Raji (cell line): ENCODE data around the gene HOXD1.

ENCODE experiments used
- POLR2A ChIP-seq: IDR thresholded peaks from 2 replicates; pipeline ENCODE4 v1.6.1; 2011; ENCODE audit warnings: low read depth, low read length, control low read depth; ENCODE audit not compliant: insufficient read depth

HOXD1 gene

DNA sequence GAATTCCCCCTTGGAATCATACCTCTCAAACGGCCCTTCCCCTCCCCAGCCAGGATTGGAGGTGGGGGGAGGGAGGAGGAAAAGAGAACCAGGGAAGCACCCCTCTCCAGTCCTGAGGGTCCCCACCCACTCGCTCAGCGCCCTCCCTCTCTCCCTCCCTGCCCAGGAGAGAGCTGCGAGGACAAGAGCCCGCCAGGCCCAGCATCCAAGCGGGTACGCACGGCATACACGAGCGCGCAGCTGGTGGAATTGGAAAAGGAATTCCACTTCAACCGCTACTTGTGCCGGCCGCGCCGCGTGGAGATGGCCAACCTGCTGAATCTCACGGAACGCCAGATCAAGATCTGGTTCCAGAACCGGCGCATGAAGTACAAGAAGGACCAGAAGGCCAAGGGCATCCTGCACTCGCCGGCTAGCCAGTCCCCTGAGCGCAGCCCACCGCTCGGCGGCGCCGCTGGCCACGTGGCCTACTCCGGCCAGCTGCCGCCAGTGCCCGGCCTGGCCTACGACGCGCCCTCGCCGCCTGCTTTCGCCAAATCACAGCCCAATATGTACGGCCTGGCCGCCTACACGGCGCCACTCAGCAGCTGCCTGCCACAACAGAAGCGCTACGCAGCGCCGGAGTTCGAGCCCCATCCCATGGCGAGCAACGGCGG is 17.0 kb upstream of the HOXD1 start:
- no peak for TF ChIP-seq POLR2A

DNA sequence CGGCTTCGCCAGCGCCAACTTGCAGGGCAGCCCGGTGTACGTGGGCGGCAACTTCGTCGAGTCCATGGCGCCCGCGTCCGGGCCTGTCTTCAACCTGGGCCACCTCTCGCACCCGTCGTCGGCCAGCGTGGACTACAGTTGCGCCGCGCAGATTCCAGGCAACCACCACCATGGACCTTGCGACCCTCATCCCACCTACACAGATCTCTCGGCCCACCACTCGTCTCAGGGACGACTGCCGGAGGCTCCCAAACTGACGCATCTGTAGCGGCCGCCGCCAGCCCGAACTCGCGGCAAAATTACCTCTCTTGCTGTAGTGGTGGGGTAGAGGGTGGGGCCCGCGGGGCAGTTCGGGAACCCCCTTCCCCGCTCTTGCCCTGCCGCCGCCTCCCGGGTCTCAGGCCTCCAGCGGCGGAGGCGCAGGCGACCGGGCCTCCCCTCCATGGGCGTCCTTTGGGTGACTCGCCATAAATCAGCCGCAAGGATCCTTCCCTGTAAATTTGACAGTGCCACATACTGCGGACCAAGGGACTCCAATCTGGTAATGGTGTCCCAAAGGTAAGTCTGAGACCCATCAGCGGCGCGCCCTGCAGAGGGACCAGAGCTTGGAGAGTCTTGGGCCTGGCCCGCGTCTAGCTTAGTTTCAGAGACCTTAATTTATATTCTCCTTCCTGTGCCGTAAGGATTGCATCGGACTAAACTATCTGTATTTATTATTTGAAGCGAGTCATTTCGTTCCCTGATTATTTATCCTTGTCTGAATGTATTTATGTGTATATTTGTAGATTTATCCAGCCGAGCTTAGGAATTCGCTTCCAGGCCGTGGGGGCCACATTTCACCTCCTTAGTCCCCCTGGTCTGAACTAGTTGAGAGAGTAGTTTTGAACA is 16.2 kb upstream of the HOXD1 start:
- TF ChIP-seq POLR2A: no peak

- TF ChIP-seq POLR2A: no peak
Observed at GRCh38 chr2:176172895-176173566, 15.4 kb upstream of the HOXD1 start.

GRCh38 chr2:176173567-176174381 is 14.7 kb upstream of the HOXD1 start:
- TF ChIP-seq POLR2A: no peak

DNA sequence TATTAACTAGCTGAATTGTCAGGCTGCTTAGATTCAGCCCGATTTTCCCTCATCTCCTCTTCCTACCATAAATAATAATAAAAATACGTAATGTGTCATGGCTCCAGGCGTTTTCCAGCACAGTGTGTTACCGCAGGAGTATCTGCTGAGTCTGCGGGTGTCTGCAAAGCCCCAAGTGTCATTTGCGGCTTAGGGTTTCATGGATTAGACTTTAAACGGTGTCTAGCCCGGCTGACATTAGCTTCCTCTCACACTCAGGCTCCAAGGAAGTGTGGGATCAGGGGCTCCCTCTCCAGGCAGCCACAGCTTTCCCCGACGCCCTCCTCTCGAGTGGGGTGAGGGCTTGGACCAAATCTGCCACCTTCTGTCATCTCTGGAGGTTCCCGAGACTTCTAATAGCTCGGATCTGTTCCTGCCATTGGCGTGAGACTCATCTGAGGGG is 14.1 kb upstream of the HOXD1 start:
- TF ChIP-seq POLR2A: no peak

DNA sequence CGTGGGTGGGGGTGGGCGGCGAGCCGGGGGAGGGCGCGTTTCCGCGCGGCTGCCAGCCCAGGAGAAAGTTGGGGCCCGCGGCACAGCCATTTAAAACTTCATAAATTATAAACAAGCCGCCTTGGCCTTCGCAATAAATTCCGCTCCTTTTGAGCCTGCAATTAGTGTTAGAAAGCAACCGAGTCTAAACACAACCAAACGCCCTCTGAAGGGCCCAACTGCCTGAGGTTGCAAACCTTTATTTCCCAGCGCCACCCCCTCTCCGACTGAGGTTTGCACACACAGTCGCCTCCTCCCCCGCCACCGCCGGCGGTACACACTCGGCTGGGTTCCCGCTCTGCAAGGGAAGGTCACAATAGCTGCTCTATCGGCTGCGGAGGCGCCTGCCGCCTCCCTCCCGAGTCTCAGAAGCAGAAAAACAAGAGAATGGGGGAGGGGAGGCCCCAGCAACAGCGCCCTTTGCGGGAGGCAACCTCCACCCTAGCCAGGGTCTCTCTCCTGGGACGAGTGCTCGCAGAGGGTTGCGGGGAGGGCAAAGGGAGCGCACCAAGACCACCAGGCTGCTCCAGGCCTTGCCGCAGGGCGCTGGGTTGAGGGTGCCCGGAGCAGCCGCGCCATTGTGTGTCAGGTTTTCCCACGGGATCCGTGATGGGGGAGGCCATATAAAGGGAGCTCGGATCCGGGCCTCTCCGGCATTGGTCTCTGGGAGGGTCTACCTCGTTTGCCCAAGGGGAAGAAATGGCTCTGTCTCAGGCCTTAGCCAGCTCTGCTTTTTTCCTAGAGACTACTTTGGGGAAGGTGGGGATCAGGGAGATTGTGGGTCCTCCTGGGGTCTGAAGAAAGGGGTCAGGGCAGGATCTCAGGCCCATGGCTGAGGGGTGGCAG is 13.4 kb upstream of the HOXD1 start:
- no peak for TF ChIP-seq POLR2A

DNA sequence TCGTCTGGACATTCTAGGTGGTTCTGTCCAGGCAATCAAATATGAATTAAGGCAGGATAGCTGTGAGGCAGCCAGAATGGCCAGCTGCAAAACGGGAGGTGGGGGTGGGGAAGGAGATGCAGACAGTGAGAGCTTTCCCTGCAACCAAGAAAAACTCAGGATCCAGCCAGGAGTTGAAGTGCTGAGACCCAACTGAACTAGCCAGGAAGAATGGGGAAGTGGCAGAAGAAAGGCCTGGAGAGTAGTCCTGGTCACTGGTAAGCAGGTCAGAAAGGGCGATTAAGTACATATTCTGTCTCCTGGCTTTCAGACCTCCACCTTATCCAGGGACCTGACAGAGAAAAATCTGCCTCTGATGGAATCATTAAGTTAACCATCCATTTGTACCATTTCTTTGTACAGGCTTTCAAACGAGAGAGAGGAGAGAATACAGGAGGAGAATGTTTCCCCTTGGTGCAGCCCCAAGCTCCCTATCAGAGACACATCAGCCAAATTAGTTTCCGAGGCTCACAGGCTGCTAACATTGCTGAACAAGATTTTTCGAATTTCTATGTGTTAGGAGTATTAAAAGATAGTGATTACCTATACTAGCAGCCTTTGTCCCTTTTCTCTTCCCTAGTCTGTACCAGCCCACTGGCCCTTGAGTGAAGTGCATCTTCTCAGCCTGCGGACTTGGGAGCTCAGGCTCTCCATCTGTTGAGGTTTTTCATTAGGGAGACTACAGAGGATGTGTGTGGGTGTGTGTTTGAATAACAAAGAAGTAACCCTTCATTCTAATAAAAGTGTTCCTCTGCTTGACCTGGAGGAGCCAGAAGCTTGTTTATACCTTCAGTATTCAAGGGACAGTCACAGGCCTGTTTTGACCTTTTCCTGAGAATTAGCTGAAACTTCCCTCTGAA is 12.5 kb upstream of the HOXD1 start:
- TF ChIP-seq POLR2A: no peak

DNA sequence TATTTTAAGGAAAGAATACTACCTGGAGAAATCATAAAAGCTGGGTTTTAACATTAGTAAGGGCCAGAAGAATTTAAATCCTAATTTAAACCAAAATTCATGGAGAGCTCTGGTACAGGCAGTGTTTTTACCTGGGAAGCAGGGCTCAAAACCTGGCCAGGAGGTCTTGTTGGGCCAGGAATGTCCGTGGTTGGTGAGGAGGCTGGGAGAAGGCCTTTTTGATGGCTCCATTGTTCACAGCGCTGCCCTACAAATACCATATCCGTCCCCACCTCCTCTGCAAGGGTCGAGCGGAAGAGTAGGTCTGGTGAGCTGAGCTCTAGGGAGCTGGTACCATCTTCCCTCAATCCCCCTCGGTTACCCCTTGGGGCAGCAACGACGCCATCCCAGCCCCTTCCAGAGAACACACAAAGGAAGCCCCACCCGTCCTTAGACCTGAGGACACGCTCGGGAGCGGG is 10.9 kb upstream of the HOXD1 start:
- TF ChIP-seq POLR2A: no peak

GRCh38 chr2:176178038-176178756 is 10.3 kb upstream of the HOXD1 start:
- TF ChIP-seq POLR2A: no peak

DNA sequence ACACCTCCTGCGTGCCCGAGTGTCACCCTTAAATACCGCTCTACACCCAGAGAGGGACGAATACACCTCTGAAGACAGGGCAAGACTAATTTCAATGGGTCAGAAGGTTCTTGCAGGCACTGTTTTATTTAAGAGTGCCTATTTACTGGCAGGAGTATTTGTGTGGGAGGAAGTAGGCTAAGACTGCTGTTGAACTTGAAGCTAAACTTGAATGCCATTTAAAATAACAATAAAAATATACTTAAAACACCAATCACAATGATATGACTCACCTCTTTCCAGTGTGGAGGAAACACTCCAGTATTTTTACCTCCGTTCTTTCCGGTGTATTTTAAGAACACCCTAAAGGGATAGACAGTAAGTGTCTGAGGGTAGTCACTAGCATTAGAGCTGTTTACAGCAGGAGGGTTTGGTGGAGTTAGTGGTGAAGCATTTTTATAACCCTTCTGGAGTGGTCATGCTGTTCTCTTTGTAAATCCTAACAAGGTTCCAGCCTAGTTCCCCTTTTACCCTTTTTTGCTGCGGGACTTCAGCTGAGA is 9.6 kb upstream of the HOXD1 start:
- no peak for TF ChIP-seq POLR2A

DNA sequence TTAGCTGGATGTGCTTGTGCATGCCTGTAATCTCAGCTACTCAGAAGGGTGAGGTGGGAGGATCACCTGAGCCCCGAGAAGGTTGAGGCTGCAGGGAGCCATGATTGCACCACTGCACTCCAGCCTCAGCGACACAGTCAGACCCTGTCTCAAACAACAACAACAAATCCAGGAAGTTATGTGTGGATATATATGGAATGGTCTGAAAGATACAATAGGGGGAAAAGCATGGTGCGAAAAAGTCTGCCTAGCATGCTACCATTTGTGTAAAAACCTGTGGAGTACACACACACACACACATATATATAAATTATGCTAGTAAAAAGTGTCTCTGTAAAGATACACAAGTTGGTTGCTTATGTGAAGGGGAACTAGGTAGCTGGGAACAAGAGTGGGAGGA is 6.9 kb upstream of the HOXD1 start:
- no peak for TF ChIP-seq POLR2A

- no peak for TF ChIP-seq POLR2A
Observed at GRCh38 chr2:176182671-176183070, 5.8 kb upstream of the HOXD1 start.
